SK-N-SH treated with all-trans-retinoic acid at 6 μM for 48 hours (cell line): ENCODE measurements around the gene RNF7.

Source experiments
- ATAC-seq: fragments of 200-7000 bp; cut with Tn5 transposase; 3 replicates; pipeline ENCODE4 v1.9.1; 2020; ENCODE audit warnings: mild to moderate bottlenecking, moderate library complexity
- ARNTL ChIP-seq: fragments of 450-650 bp; formaldehyde crosslinking; IDR thresholded peaks from 2 replicates; pipeline ENCODE4 v1.5.0; 2020; ENCODE audit warnings: low read depth, mild to moderate bottlenecking, moderate library complexity, borderline replicate concordance
- CREB5 ChIP-seq: fragments of 250-450 bp; sonication (Bioruptor Pico); IDR thresholded peaks from 2 replicates; pipeline ENCODE4 v1.5.1; 2020; ENCODE audit warnings: low read depth, mild to moderate bottlenecking, moderate library complexity
- CSDC2 ChIP-seq: fragments of 250-450 bp; sonication (Bioruptor Pico); IDR thresholded peaks from 2 replicates; pipeline ENCODE4 v1.5.0; 2020; ENCODE audit warnings: mild to moderate bottlenecking, moderate library complexity
- CSRNP3 ChIP-seq: fragments of 250-450 bp; sonication (Bioruptor Pico); IDR thresholded peaks from 2 replicates; pipeline ENCODE4 v1.5.1; 2021; ENCODE audit warnings: mild to moderate bottlenecking, moderate library complexity
- ESRRG ChIP-seq: fragments of 250-450 bp; sonication (Bioruptor Pico); IDR thresholded peaks from 2 replicates; pipeline ENCODE4 v1.6.1; 2021; ENCODE audit warnings: mild to moderate bottlenecking
- GLIS3 ChIP-seq: fragments of 250-450 bp; sonication (Bioruptor Pico); IDR thresholded peaks from 2 replicates; pipeline ENCODE4 v1.5.0; 2020; ENCODE audit warnings: mild to moderate bottlenecking, moderate library complexity
- ISL1 ChIP-seq: fragments of 250-450 bp; sonication (Bioruptor Pico); IDR thresholded peaks from 2 replicates; pipeline ENCODE4 v2.1.2; 2022; ENCODE audit warnings: mild to moderate bottlenecking, moderate library complexity
- OSR1 ChIP-seq: fragments of 250-450 bp; sonication (Bioruptor Pico); IDR thresholded peaks from 2 replicates; pipeline ENCODE4 v1.8.0; 2022; ENCODE audit warnings: moderate library complexity, mild to moderate bottlenecking, inconsistent platforms
- PATZ1 ChIP-seq: fragments of 250-450 bp; sonication (Bioruptor Pico); IDR thresholded peaks from 2 replicates; pipeline ENCODE4 v1.8.0; 2020; ENCODE audit warnings: mild to moderate bottlenecking, moderate library complexity, borderline replicate concordance
- POU6F1 ChIP-seq: fragments of 250-450 bp; sonication (Bioruptor Pico); IDR thresholded peaks from 2 replicates; pipeline ENCODE4 v1.8.0; 2021; ENCODE audit warnings: low read depth, mild to moderate bottlenecking, moderate library complexity, borderline replicate concordance
- PPARA ChIP-seq: fragments of 250-450 bp; sonication (Bioruptor Pico); IDR thresholded peaks from 2 replicates; pipeline ENCODE4 v1.5.0; 2020; ENCODE audit warnings: mild to moderate bottlenecking, borderline replicate concordance
- RARB ChIP-seq: fragments of 250-450 bp; sonication (Bioruptor Pico); IDR thresholded peaks from 2 replicates; pipeline ENCODE4 v1.8.0; 2021; ENCODE audit warnings: mild to moderate bottlenecking, moderate library complexity
- SNAI2 ChIP-seq: fragments of 250-450 bp; sonication (Bioruptor Pico); IDR thresholded peaks from 2 replicates; pipeline ENCODE4 v1.5.0; 2020; ENCODE audit warnings: mild to moderate bottlenecking, moderate library complexity
- TCF4 ChIP-seq: fragments of 250-450 bp; sonication (Bioruptor Pico); IDR thresholded peaks from 2 replicates; pipeline ENCODE4 v1.8.0; 2021; ENCODE audit warnings: mild to moderate bottlenecking, moderate library complexity, borderline replicate concordance
- TOX ChIP-seq: fragments of 250-450 bp; sonication (Bioruptor Pico); IDR thresholded peaks from 2 replicates; pipeline ENCODE4 v1.8.0; 2021; ENCODE audit warnings: mild to moderate bottlenecking, moderate library complexity, borderline replicate concordance
- TSHZ2 ChIP-seq: fragments of 250-450 bp; sonication (Bioruptor Pico); IDR thresholded peaks from 2 replicates; pipeline ENCODE4 v1.5.0; 2020; ENCODE audit warnings: mild to moderate bottlenecking, moderate library complexity
- ZC3H10 ChIP-seq: fragments of 250-450 bp; sonication (Bioruptor Pico); IDR thresholded peaks from 2 replicates; pipeline ENCODE4 v1.5.1; 2021; ENCODE audit warnings: mild to moderate bottlenecking, moderate library complexity
- ZFP3 ChIP-seq: fragments of 250-450 bp; sonication (Bioruptor Pico); IDR thresholded peaks from 2 replicates; pipeline ENCODE4 v1.5.0; 2020; ENCODE audit warnings: mild to moderate bottlenecking, moderate library complexity
- ZFP30 ChIP-seq: fragments of 450-650 bp; formaldehyde crosslinking; IDR thresholded peaks from 2 replicates; pipeline ENCODE4 v1.5.0; 2022; ENCODE audit warnings: mild to moderate bottlenecking, moderate library complexity
- ZNF565 ChIP-seq: fragments of 450-650 bp; formaldehyde crosslinking; conservative IDR thresholded peaks from 2 replicates; pipeline ENCODE4 v1.5.0; 2020; ENCODE audit warnings: low read depth, mild to moderate bottlenecking, moderate library complexity
- ZNF70 ChIP-seq: fragments of 450-650 bp; formaldehyde crosslinking; IDR thresholded peaks from 2 replicates; pipeline ENCODE4 v1.5.0; 2020; ENCODE audit warnings: mild to moderate bottlenecking, moderate library complexity
- ZNF8 ChIP-seq: fragments of 450-650 bp; formaldehyde crosslinking; IDR thresholded peaks from 2 replicates; pipeline ENCODE4 v1.5.0; 2020; ENCODE audit warnings: mild to moderate bottlenecking, moderate library complexity

RNF7 gene

GRCh38 chr3:141777957-141778813, 40.1 kb downstream of the RNF7 start:
- no peak; the same call in 2 of the 3 replicates for ATAC-seq
- TF ChIP-seq SNAI2 (CRISPR knock-in tag) (no peak), ZNF70 (CRISPR knock-in tag) (no peak), ZC3H10 (CRISPR knock-in tag) (no peak), PPARA (CRISPR knock-in tag) (no peak), CSRNP3 (CRISPR knock-in tag) (no peak), PATZ1 (CRISPR knock-in tag) (no peak), TCF4 (CRISPR knock-in tag) (no peak), TOX (no peak), OSR1 (CRISPR knock-in tag) (no peak), ZNF565 (CRISPR knock-in tag) (no peak), ISL1 (CRISPR knock-in tag) (no peak), RARB (no peak), ZFP3 (no peak), GLIS3 (CRISPR knock-in tag) (no peak), ZFP30 (CRISPR knock-in tag) (no peak), CSDC2 (no peak)

GRCh38 chr3:141779667-141780066, 41.6 kb downstream of the RNF7 start:
- ATAC-seq = no peak
- TF ChIP-seq ZNF8 (no peak), ESRRG (no peak), GLIS3 (CRISPR knock-in tag) (no peak), OSR1 (CRISPR knock-in tag) (no peak)

GRCh38 chr3:141782386-141782932, 44.4 kb downstream of the RNF7 start:
- no peak for ATAC-seq
- TF ChIP-seq SNAI2 (CRISPR knock-in tag) (no peak), ARNTL (no peak), ZFP3 (no peak), POU6F1 (CRISPR knock-in tag) (no peak), ZNF8 (no peak), TSHZ2 (CRISPR knock-in tag) (no peak), ZNF565 (CRISPR knock-in tag) (no peak), PPARA (CRISPR knock-in tag) (no peak), CREB5 (CRISPR knock-in tag) (no peak)
